Amniotic stem cell (primary cell): Measurements from ENCODE around the gene MPND.

ENCODE experiments used
- DNase-seq: peaks from one replicate; lab custom pipeline; 2025; lab: John Stamatoyannopoulos, UW

Gene MPND

GRCh38 chr19:4379383-4380253 lies 36.3 kb downstream of the MPND start:
- DNase-seq = no peak

- DNase-seq = no peak
Measured at GRCh38 chr19:4380254-4380727, 36.9 kb downstream of the MPND start.

- DNase-seq = no peak
Measured at GRCh38 chr19:4385291-4386040, 42.1 kb downstream of the MPND start.

GRCh38 chr19:4386041-4386782 lies 42.9 kb downstream of the MPND start:
- DNase-seq = no peak

- DNase-seq = no peak
Measured at GRCh38 chr19:4388337-4389063, 45.1 kb downstream of the MPND start.

GRCh38 chr19:4389064-4389375 lies 45.7 kb downstream of the MPND start:
- DNase-seq = no peak

- DNase-seq = no peak
Measured at GRCh38 chr19:4389511-4390016, 46.2 kb downstream of the MPND start.

- no peak for DNase-seq
Measured at GRCh38 chr19:4390017-4390566, 46.7 kb downstream of the MPND start.

- no peak for DNase-seq
Measured at GRCh38 chr19:4390567-4391305, 47.4 kb downstream of the MPND start.

GRCh38 chr19:4391306-4391693 lies 47.9 kb downstream of the MPND start:
- no peak for DNase-seq

- no peak for DNase-seq
Measured at GRCh38 chr19:4391701-4392483, 48.5 kb downstream of the MPND start.

GRCh38 chr19:4393947-4394590 lies 50.7 kb downstream of the MPND start:
- no peak for DNase-seq

GRCh38 chr19:4396949-4397783 lies 53.8 kb downstream of the MPND start:
- DNase-seq = no peak

GRCh38 chr19:4399812-4400134 lies 56.4 kb downstream of the MPND start:
- DNase-seq = no peak

- DNase-seq = peak; percentile 83
Measured at GRCh38 chr19:4400135-4400936, 57.0 kb downstream of the MPND start, which contains the start of gene SH3GL1. Gene SH3GL1 (minus strand): TSS chr19:4400547. CDS start chr19:4400368, 179 bp downstream.

GRCh38 chr19:4401769-4402170 lies 58.4 kb downstream of the MPND start:
- no peak for DNase-seq

- DNase-seq = peak; percentile 99
Measured at GRCh38 chr19:4402171-4403004, 59.0 kb downstream of the MPND start, which contains the start of gene CHAF1A. Gene CHAF1A (plus strand): TSS chr19:4402640. CDS start chr19:4402763, 123 bp downstream.
